Mesendoderm (in vitro differentiated cells): ENCODE data around the gene ATG7.

ENCODE experiments used
- DNase-seq: peaks from one replicate; pipeline ENCODE4 v3.0.0; 2013
- H2AK5ac ChIP-seq: 2 replicates; pipeline ENCODE4 v1.6.1; 2013; ENCODE audit warnings: low read length, inconsistent platforms
- H2BK120ac ChIP-seq: 2 replicates; pipeline ENCODE4 v1.6.1; 2013; ENCODE audit warnings: low read depth, mild to moderate bottlenecking, low read length, moderate library complexity, mixed read lengths
- H2BK15ac ChIP-seq: replicated peaks from 2 replicates; pipeline ENCODE4 v1.6.1; 2013; ENCODE audit warnings: low read depth, mild to moderate bottlenecking, moderate library complexity
- H2BK5ac ChIP-seq: 2 replicates; pipeline ENCODE4 v1.6.1; 2013; ENCODE audit warnings: low read length, inconsistent platforms
- H3K18ac ChIP-seq: 2 replicates; pipeline ENCODE4 v1.6.1; 2013; ENCODE audit warnings: mild to moderate bottlenecking, low read length, mixed read lengths
- H3K23ac ChIP-seq: one replicate; pipeline ENCODE4 v1.6.1; 2013; ENCODE audit warnings: low read length
- H3K27ac ChIP-seq: 2 replicates; pipeline ENCODE4 v1.5.1; 2013; ENCODE audit warnings: low read depth, mild to moderate bottlenecking, inconsistent platforms, low read length, moderate library complexity
- H3K27me3 ChIP-seq: 2 replicates; pipeline ENCODE4 v1.6.1; 2013; ENCODE audit warnings: low read length, control low read depth, mild to moderate bottlenecking, inconsistent platforms; ENCODE audit not compliant: insufficient read depth, poor library complexity
- H3K36me3 ChIP-seq: 2 replicates; pipeline ENCODE4 v1.6.1; 2013; ENCODE audit warnings: low read length, inconsistent platforms; ENCODE audit not compliant: control insufficient read depth, insufficient read depth
- H3K4ac ChIP-seq: one replicate; pipeline ENCODE4 v1.6.1; 2013; ENCODE audit warnings: low read depth, mild to moderate bottlenecking, low read length, moderate library complexity
- H3K4me1 ChIP-seq: 2 replicates; pipeline ENCODE4 v1.6.1; 2013; ENCODE audit warnings: low read depth, low read length, inconsistent platforms; ENCODE audit not compliant: control insufficient read depth
- H3K4me2 ChIP-seq: 2 replicates; pipeline ENCODE4 v1.6.1; 2013; ENCODE audit warnings: low read length
- H3K4me3 ChIP-seq: 2 replicates; pipeline ENCODE4 v1.5.1; 2013; ENCODE audit warnings: mild to moderate bottlenecking, low read length
- H3K56ac ChIP-seq: one replicate; pipeline ENCODE4 v1.6.1; 2013; ENCODE audit warnings: low read length
- H3K79me1 ChIP-seq: 2 replicates; pipeline ENCODE4 v1.6.1; 2013; ENCODE audit warnings: low read length, inconsistent platforms
- H3K79me2 ChIP-seq: 2 replicates; pipeline ENCODE4 v1.6.1; 2013; ENCODE audit warnings: mild to moderate bottlenecking, low read length; ENCODE audit not compliant: control insufficient read depth, insufficient read depth
- H3K9ac ChIP-seq: 2 replicates; pipeline ENCODE4 v1.6.1; 2013; ENCODE audit warnings: low read length, inconsistent platforms
- H4K5ac ChIP-seq: one replicate; pipeline ENCODE4 v1.6.1; 2013; ENCODE audit warnings: low read length
- H4K8ac ChIP-seq: one replicate; pipeline ENCODE4 v1.6.1; 2013; ENCODE audit warnings: low read depth, mild to moderate bottlenecking, control low read depth, low read length, moderate library complexity
- WGBS: extraction: QIAGEN DNeasy Blood & Tissue Kit; methylation state at CpG from one replicate; pipeline ENCODE4 v1.1.7; 2013; ENCODE audit warnings: low lambda C conversion rate, missing lambda C conversion rate; ENCODE audit not compliant: insufficient coverage; ENCODE audit errors: extremely low coverage; 5-methylcytosine and 5-hydroxymethylcytosine counted together

The ATG7 gene

GRCh38 chr3:11589706-11590105, 317.5 kb downstream of the ATG7 start:
- no peak overlapping the region for H2BK5ac ChIP-seq

GRCh38 chr3:11591002-11591355, 318.8 kb downstream of the ATG7 start:
- WGBS = no CpG with 5 or more reads among the region's 7 CpGs

More at GRCh38 chr3:11589706-11590105, 317.5 kb downstream of the ATG7 start:
- no peak overlapping the region for H2BK15ac ChIP-seq
- H3K56ac ChIP-seq = no peak overlapping the region
- H4K8ac ChIP-seq = no peak overlapping the region
- H3K4me2 ChIP-seq = no peak overlapping the region
- H3K4ac ChIP-seq = no peak overlapping the region
- no peak overlapping the region for H3K9ac ChIP-seq
- no peak overlapping the region for H3K27ac ChIP-seq
- peaks cover 63% of the 10 kb centered on the region for H3K79me2 ChIP-seq
- H3K18ac ChIP-seq = no peak overlapping the region
- H3K27me3 ChIP-seq = no peaks in the 10 kb centered on the region
- no peak overlapping the region for H3K4me3 ChIP-seq
- no peak overlapping the region for H2AK5ac ChIP-seq
- WGBS = no CpG with 5 or more reads among the region's 11 CpGs
- no peak overlapping the region for H4K5ac ChIP-seq
- peaks cover 37% of the 10 kb centered on the region for H3K79me1 ChIP-seq
- no peak for DNase-seq
- H3K36me3 ChIP-seq = no peaks in the 10 kb centered on the region
- H2BK120ac ChIP-seq = no peak overlapping the region
- H3K4me1 ChIP-seq = peaks cover 23% of the 10 kb centered on the region
- no peak overlapping the region for H3K23ac ChIP-seq

GRCh38 chr3:11591391-11592282, 319.4 kb downstream of the ATG7 start:
- peaks cover 39% of the 10 kb centered on the region for H3K79me1 ChIP-seq
- peak overlapping the region; percentile 8 for H3K4ac ChIP-seq
- peak; percentile 98 for DNase-seq
- H4K8ac ChIP-seq = no peak overlapping the region
- H3K56ac ChIP-seq = peak overlapping the region; percentile 65
- no peak overlapping the region for H3K4me3 ChIP-seq
- H3K4me1 ChIP-seq = peaks cover 23% of the 10 kb centered on the region
- H2AK5ac ChIP-seq = no peak overlapping the region
- WGBS = no CpG with 5 or more reads among the region's 9 CpGs
- no peaks in the 10 kb centered on the region for H3K27me3 ChIP-seq
- H4K5ac ChIP-seq = peak overlapping the region; percentile 41
- peak overlapping the region; percentile 16 for H3K4me2 ChIP-seq
- no peak overlapping the region for H2BK120ac ChIP-seq
- peak overlapping the region; percentile 73 for H3K23ac ChIP-seq
- H2BK5ac ChIP-seq = peak overlapping the region; percentile 69
- peak overlapping the region; percentile 68 for H3K9ac ChIP-seq
- H2BK15ac ChIP-seq = no peak overlapping the region
- peaks cover 63% of the 10 kb centered on the region for H3K79me2 ChIP-seq
- H3K27ac ChIP-seq = peak overlapping the region; percentile 84
- no peaks in the 10 kb centered on the region for H3K36me3 ChIP-seq
- H3K18ac ChIP-seq = peak overlapping the region; percentile 52

More at GRCh38 chr3:11591002-11591355, 318.8 kb downstream of the ATG7 start:
- H3K79me1 ChIP-seq = peaks cover 35% of the 10 kb centered on the region
- H3K4me2 ChIP-seq = peak overlapping the region; percentile 16
- H3K9ac ChIP-seq = peak overlapping the region; percentile 68
- H4K5ac ChIP-seq = peak overlapping the region; percentile 41
- no peaks in the 10 kb centered on the region for H3K27me3 ChIP-seq
- no peak overlapping the region for H3K18ac ChIP-seq
- H2BK5ac ChIP-seq = peak overlapping the region; percentile 69
- DNase-seq = peak; percentile 42
- H3K4me3 ChIP-seq = no peak overlapping the region
- H3K56ac ChIP-seq = peak overlapping the region; percentile 65
- H3K4ac ChIP-seq = peak overlapping the region; percentile 8
- peaks cover 23% of the 10 kb centered on the region for H3K4me1 ChIP-seq
- no peaks in the 10 kb centered on the region for H3K36me3 ChIP-seq
- H3K79me2 ChIP-seq = peaks cover 60% of the 10 kb centered on the region
- no peak overlapping the region for H4K8ac ChIP-seq
- peak overlapping the region; percentile 84 for H3K27ac ChIP-seq
- no peak overlapping the region for H2AK5ac ChIP-seq
- peak overlapping the region; percentile 73 for H3K23ac ChIP-seq
- no peak overlapping the region for H2BK15ac ChIP-seq
- no peak overlapping the region for H2BK120ac ChIP-seq

- Histone ChIP-seq H4K8ac (no peak overlapping the region), H2BK5ac (peak overlapping the region; percentile 20), H3K56ac (peak overlapping the region; percentile 65), H3K79me1 (peaks cover 38% of the 10 kb centered on the region), H3K27me3 (no peaks in the 10 kb centered on the region), H3K18ac (no peak overlapping the region), H3K4ac (no peak overlapping the region), H3K4me2 (no peak overlapping the region), H3K27ac (peak overlapping the region; percentile 67), H3K4me1 (peaks cover 23% of the 10 kb centered on the region), H3K9ac (peak overlapping the region; percentile 34), H3K4me3 (no peak overlapping the region), H2AK5ac (no peak overlapping the region), H3K23ac (no peak overlapping the region), H3K79me2 (peaks cover 60% of the 10 kb centered on the region), H4K5ac (no peak overlapping the region), H3K36me3 (no peaks in the 10 kb centered on the region), H2BK120ac (no peak overlapping the region), H2BK15ac (no peak overlapping the region)
- WGBS = no CpG with 5 or more reads among the region's 14 CpGs
- DNase-seq = no peak
Observed at GRCh38 chr3:11592445-11593298, 320.5 kb downstream of the ATG7 start.

DNA sequence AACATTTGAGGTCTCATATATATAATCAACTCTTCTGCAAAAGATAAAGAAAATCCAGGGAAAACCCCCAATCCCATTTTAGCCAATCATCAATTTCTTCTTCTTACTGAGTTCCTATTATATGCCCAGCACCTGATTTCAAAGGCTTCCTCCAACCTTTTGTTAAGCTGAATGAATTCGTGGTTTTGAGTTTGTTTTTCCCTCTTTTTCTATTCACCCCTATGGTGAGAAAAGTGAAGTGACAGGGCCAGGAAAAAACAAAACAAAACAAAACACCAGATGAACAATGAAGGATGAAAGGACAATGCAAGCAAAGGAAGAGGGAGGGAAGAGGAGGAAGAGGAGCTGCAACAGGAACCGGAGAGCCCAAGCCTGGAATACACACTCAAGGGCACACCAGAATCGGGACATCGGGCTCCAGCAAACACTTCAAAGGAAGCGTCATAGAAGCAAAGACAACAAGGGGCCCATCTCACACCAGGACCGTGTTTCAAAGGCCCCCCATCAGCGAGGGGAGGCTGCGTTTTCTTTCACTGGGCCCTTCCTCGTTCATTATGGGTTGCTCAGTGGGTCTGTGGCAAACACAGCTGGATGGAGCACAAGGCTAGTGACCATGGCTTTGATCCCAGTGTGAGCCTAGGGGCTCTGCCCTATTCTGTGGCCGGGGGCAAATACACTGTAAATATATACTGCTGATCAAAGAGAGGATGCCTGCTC, 321.3 kb downstream of the ATG7 start:
- Histone ChIP-seq H3K79me2 (peaks cover 56% of the 10 kb centered on the region), H3K4me3 (no peak overlapping the region), H3K4me1 (peaks cover 23% of the 10 kb centered on the region), H2BK120ac (no peak overlapping the region), H3K23ac (no peak overlapping the region), H3K4ac (no peak overlapping the region), H2BK15ac (no peak overlapping the region), H3K18ac (peak overlapping the region; percentile 18), H3K56ac (peak overlapping the region; percentile 20), H4K5ac (no peak overlapping the region), H3K36me3 (no peaks in the 10 kb centered on the region), H3K27ac (no peak overlapping the region), H4K8ac (no peak overlapping the region), H2BK5ac (no peak overlapping the region), H3K9ac (no peak overlapping the region), H2AK5ac (no peak overlapping the region), H3K27me3 (no peaks in the 10 kb centered on the region), H3K79me1 (peaks cover 30% of the 10 kb centered on the region), H3K4me2 (no peak overlapping the region)
- DNase-seq = no peak
- WGBS = no CpG with 5 or more reads among the region's 10 CpGs
